Medulla oblongata (tissue), 1 donor: Measurements from ENCODE around the gene RANBP10.

Experiments used
- DNase-seq: peaks from one replicate; pipeline ENCODE4 v3.0.0-alpha.2; 2015; ENCODE audit errors: extremely low spot score

RANBP10 gene

DNA sequence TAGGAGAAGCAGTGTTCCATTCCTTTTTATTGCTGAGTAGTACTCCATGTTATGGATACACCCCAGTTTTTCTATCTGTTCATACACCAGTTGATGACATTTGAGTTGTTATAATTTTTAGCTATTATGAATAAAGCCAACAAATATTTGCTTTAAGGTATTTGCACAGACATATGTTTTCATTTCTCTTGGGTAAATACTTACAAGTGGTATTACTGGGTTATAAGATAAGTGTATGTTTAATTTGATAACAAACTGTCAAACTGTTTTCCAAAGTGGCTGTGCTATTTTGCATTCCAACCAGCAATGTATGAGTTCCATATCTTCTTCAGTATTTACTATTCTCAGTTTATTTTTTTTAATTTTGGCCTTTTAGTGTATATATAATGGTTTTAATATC is 59.5 kb downstream of the RANBP10 start:
- no peak for DNase-seq

DNA sequence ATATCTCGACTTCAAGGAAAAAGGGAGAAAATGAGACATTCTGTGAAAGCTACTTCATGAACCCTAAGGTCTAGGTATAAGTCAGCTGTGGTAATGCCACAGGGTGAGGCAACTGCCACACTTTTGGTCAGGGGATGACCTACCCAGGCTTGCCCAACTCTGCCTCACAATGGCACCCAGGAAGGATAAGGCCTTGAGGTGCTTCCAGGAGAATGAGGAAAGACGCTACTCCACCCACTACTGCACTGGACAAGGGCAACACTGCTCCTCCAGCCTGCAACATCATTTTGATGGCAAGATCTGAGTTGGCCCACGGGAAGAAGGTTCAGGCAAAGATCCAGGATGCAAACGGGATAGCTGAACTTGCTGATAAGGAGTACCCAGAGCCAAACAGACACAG is 65.2 kb downstream of the RANBP10 start:
- no peak for DNase-seq

- no peak for DNase-seq
Measured at GRCh38 chr16:67740391-67740790, 66.0 kb downstream of the RANBP10 start.

DNA sequence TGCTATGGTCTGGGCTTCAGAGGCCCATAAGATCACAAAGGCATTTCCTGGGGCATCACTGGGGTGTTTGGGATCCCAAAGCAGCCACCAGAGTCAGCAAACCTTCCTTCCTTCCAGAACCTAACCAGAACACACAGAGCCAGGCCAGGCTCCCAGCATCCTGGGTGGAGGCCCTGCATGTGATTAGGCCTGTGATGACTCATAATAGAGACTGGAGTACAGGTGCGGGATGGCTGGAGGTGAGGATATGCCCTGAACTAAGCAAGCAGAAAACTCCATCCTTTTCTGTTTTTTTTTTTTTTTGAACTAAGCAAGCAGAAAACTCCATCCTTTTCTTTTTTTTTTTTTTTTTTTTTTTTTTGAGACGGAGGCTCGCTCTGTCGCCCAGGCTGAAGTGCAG is 69.5 kb downstream of the RANBP10 start:
- DNase-seq, result no peak

GRCh38 chr16:67734731-67735201 is 71.6 kb downstream of the RANBP10 start:
- DNase-seq, result no peak

GRCh38 chr16:67733734-67734470 is 72.5 kb downstream of the RANBP10 start:
- no peak for DNase-seq

- no peak for DNase-seq
Measured at GRCh38 chr16:67731753-67732095, 74.6 kb downstream of the RANBP10 start.

DNA sequence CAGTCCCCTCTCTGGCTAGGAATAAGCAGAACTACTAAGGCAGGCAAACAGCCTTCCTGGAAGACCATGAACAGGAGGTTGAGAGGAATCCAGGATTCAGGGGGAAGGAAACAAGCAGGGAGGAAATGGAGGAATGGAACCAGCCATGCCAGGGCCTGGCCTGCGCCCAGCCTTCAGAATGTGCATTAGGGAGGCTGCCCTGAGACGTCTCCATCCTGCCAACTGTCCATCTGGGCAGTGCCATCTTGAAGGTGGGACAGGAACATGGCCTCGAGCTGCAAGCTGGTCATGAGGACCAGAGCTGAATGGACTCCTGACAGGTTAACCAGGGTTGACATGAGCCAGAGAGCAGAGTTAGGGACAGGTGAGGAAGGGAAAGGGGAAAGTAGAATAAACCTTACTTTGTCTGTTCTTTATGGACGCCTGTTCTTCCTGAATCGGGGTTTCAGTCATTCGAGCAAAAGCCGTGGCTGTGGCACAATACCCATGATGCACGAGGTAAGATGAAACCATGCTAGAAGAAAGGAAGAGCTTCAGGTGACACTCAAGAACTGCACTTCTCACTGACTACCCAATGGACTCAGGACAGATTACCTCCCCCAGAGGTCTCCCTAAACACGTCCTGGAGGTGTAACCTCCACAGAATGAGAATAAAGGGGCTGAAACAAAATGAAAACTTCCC is 75.1 kb downstream of the RANBP10 start:
- DNase-seq, result no peak

GRCh38 chr16:67730326-67730725 is 76.0 kb downstream of the RANBP10 start:
- DNase-seq, result no peak

DNA sequence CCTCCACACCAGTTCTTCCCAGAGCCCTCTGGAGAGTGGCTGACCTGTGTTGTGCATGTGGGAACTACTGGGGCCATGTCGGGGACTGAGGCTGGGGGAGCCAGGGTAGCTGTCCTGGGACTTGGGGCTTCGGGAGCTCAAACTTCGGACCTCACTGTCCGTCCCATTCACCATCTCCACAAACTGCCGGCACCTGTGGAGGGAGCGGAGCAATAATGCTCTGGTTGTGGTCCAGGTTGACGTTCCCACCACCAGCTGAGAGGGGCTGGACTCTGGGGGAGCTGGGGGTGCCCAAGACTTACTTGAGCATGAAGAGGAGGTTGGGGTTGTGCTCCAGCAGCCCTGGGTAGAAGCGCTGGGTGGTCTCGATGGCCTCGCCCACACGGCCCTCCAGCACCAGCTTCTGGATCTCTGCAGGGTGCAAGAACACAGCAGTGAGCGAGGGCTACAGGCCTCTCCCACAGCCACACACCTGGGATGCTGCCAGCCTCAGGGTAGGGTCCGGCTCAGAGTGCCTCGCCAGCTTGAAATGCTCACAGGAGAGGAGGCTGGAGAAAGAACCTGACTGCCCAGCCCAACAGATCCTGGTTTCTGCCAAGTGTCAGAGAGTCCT is 76.6 kb downstream of the RANBP10 start:
- no peak for DNase-seq

DNA sequence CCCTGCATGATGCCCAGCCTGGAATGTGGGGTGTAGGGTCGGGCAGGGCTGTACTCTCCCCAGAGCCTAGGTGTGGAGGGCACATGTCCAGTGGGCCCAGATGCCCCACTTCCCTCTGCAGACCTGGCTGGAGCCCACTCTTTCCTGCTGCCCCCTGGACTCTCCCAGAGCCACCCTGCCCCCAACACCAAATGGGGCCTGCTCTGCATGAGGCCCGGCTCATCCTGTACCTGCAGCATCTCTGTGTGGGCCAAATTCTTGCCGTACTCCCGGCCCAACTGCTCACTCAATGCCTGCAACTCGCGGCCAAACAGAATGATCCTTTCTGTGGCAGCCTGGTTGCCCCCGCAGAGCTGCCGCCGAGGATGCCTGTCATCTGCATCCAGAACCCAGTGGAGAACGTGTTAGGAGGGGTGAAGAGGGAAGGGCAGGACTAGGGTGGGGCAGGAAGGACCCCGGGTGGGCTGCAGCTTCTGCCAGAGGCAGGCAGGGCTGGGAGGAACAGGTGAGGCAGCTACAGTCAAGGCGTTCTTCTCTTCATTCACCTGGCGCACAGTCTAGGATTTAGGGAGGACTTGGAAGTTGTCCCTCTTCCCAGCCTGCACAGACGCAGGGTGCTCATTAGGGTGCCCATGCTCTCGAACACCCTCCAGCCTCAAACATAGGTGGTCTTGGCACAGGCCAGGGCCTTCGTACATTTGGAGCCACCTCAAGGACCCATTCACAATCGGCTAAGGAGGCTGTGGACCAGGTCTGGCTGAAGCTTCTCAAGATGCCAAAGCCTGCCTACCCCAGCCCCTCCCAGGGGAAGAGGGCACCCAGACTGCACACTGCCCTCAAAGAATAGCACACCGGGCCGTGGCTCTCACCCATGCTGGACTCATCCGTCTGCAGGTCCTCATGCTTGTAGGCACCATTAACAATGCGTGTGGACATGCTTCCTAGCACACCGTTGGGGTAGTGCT is 78.6 kb downstream of the RANBP10 start:
- DNase-seq, result no peak

- DNase-seq, result no peak
Measured at GRCh38 chr16:67726106-67727034, 80.0 kb downstream of the RANBP10 start.

DNA sequence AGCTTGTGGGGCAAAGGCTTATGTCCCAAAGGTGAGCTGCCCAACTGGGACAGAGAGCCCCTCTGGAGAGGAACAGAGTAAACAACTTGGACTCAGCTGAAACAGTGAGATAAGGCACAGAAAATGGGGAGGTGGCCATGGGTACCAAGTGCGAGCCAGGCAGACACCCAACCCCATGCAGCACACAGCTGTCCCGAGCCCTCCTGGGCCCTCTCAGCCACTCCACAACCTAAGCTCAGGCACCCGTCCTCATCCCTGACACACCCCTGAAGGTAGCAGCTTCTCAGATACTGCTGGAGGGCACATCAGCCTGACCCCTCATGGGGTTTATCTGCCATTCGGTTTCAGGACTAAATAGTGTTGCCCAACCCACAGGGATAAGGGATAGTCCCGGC is 82.5 kb downstream of the RANBP10 start:
- no peak for DNase-seq

DNA sequence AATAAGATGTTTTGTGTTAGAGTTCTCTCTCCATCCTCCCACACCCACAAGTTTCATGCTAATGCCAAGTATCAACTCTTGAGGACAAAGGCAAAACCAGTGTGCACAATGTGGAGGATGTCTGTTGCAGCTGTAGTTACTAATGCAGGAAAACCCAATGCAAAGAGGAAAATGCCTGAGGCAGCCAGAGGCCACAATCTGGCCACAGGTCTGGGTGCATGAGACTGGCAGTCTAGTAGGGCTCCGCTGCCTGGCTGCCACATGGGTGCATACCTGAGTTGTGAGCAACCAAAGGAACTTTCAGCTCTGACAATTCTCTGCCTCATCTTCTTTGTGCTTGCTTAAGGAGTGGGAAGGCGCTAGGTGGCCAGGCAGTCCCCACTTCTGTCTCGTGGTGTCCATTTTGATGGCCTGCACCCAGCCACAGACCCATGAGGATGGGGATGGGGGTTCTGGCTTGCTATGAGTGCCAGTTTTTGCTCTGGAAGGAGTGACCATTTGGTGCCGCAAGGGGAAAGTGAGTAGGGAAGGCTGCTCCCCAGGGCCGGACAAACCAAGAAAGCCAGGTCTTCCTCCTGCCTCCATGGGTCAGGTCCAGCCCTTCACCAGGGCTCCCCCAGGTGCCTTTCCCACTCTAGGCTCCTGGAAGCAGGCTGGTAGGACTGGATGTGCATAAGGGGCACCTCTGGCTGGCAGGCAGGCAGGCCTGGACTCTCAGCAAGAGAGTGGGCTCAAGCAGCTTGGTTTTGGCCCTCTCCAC is 83.0 kb downstream of the RANBP10 start:
- no peak for DNase-seq

DNA sequence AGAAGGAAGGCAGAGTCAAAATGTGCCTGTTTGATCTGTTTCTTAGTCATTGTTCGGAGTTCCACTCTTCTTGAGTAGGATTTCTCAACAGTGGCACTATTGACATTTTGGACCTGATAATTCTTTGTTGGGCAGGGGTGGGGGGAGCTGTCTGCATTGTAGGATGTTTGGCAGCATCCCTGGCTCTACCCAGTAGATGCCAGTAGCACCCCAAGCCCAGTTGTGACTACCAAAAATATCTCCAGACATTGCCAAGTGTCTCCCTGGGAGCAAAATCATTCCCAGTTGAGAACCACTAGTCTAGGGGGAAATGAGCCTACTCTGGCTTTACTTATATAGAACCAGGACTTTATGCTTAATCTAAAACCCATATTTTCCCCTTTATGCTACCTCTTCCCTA is 86.1 kb downstream of the RANBP10 start:
- no peak for DNase-seq

- peak; percentile 67 for DNase-seq
Measured at GRCh38 chr16:67719778-67720144, 86.6 kb downstream of the RANBP10 start.

- DNase-seq, result peak; percentile 97
Measured at GRCh38 chr16:67719048-67719777, 87.1 kb downstream of the RANBP10 start, which contains the start of gene GFOD2. TSS of gene GFOD2 (minus strand) at chr16:67719316. CDS start at chr16:67685715, 33,601 bp downstream.

GRCh38 chr16:67718668-67719047 is 87.7 kb downstream of the RANBP10 start:
- DNase-seq, result no peak

GRCh38 chr16:67716097-67716496 is 90.3 kb downstream of the RANBP10 start:
- no peak for DNase-seq
